Measurements from ENCODE around the gene KRT23. TPM values are rescaled to one million over a fixed set of nuclear protein-coding genes. Genes with fewer than 3 reads are reported as not detected.

KRT23 gene
- polyA plus RNA-seq, 6 donors from 2014 or later, result 0.19 TPM; not detected in 5

GRCh38 chr17:40960144-40960543 is 22.7 kb upstream of the KRT23 start:
- H3K4me3 Mint-ChIP-seq, result no peak overlapping the region
- DNase-seq (no peak), ATAC-seq (ENCODE audit: low read depth in 2 of 2) (no peak)
- H3K36me3 Mint-ChIP-seq, result no peaks in the 10 kb centered on the region
- peaks cover 0 to 4% (median 0%) of the 10 kb centered on the region in 7 donors for H3K9me3 Mint-ChIP-seq
- H3K4me1 Mint-ChIP-seq, result peaks cover 4 to 9% (median 5%) of the 10 kb centered on the region in 3 donors
- H3K27me3 Mint-ChIP-seq, result peaks cover 14 to 33% (median 31%) of the 10 kb centered on the region in 3 donors
- H3K27ac Mint-ChIP-seq, result peak overlapping the region in 1 of 6 donors; percentile 24

DNA sequence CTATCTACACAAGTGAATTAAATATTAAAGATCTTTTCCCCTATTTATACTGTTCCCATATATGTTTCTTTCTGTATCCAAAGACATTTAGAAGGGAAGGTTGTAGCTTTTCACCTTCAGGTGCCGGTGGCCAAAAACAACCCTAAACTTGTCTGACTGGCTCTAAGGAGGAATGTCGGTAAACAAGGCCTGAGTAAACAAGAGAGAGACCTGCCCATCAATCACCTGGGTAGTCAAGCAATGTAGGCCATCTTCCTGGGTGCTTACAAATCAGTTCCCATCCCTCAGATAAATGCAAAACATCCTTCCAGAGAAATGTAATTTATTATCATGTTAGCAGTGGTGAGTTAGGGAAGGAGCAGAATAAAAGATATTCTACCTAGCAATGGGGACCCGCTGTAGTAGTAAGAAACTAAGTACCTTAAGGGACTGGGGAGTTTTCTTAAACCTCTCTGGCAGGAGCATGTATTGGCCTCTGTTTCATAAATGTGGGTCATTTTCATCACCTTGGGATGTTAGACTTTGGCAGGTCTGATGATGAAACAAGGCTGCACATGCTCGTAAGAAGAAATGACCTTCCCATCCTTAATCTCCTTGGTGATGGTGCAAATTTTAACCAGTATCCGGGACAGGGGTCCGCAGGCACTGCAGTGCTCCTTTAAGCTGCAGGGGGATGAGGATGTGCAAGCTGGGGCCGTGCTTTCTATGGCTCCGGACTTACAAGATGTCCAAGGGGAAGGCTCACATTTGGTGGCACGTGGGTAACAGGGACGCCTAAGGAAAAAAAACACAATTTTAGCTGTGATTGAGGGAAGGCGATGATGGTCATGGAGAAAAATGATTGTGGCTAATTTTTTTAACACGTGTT is 20.9 kb upstream of the KRT23 start:
- H3K9me3 Mint-ChIP-seq, result peaks cover 0 to 3% (median 0%) of the 10 kb centered on the region in 7 donors
- no peak overlapping the region for H3K27ac Mint-ChIP-seq
- peaks cover 23 to 50% (median 41%) of the 10 kb centered on the region in 3 donors for H3K27me3 Mint-ChIP-seq
- H3K36me3 Mint-ChIP-seq, result no peaks in the 10 kb centered on the region
- DNase-seq, result no peak
- H3K4me3 Mint-ChIP-seq, result no peak overlapping the region
- no peak for ATAC-seq (ENCODE audit: low read depth in 2 of 2)
- peaks cover 4 to 5% (median 5%) of the 10 kb centered on the region in 3 donors for H3K4me1 Mint-ChIP-seq

- Mint-ChIP-seq H3K4me3 (no peak overlapping the region), H3K36me3 (no peaks in the 10 kb centered on the region), H3K9me3 (no peaks in the 10 kb centered on the region), H3K27me3 (peaks cover 18 to 58% (median 58%) of the 10 kb centered on the region in 3 donors), H3K4me1 (peaks cover under 1 to 5% (median 1%) of the 10 kb centered on the region in 3 donors), H3K27ac (peak overlapping the region in 1 of 6 donors; percentile 62)
- ATAC-seq (ENCODE audit: low read depth in 2 of 2), result no peak
- no peak for DNase-seq
These were observed 19.2 kb upstream of the KRT23 start for GRCh38 chr17:40956401-40957254.

- Mint-ChIP-seq H3K9me3 (no peaks in the 10 kb centered on the region), H3K4me1 (peaks cover 0 to 4% (median 0%) of the 10 kb centered on the region in 3 donors), H3K4me3 (no peak overlapping the region), H3K27ac (no peak overlapping the region), H3K27me3 (peaks cover 26 to 73% (median 73%) of the 10 kb centered on the region in 3 donors), H3K36me3 (no peaks in the 10 kb centered on the region)
- DNase-seq (no peak), ATAC-seq (ENCODE audit: low read depth in 2 of 2) (no peak)
These were observed 16.4 kb upstream of the KRT23 start for GRCh38 chr17:40953881-40954280.

GRCh38 chr17:40952661-40953060 is 15.2 kb upstream of the KRT23 start:
- no peaks in the 10 kb centered on the region for H3K36me3 Mint-ChIP-seq
- peaks cover 0 to 7% (median 0%) of the 10 kb centered on the region in 3 donors for H3K4me1 Mint-ChIP-seq

DNA sequence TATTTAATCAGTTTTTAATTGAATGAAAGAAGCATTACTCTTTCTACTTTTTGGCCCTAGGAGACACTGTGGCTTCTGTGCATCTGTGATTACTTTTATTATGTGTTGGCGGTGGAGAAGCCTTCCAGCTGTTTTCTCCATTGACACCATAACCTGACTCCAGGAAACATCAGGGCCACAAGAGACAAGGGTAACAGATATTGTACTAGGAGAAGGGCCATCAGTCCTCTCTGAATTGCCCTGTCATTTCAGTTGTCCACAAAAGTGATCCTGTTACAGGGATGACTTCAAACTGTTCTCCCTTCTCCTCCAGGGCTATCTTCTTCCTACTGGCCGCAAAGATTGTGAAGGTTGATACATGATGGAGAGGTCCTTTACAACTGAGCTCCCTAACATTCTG is 14.7 kb upstream of the KRT23 start:
- ATAC-seq (ENCODE audit: low read depth in 2 of 2) (no peak), DNase-seq (no peak)
- Mint-ChIP-seq H3K4me3 (no peak overlapping the region), H3K4me1 (peaks cover 0 to 7% (median 0%) of the 10 kb centered on the region in 3 donors), H3K9me3 (no peaks in the 10 kb centered on the region), H3K27me3 (peaks cover 23 to 83% (median 79%) of the 10 kb centered on the region in 3 donors), H3K36me3 (no peaks in the 10 kb centered on the region), H3K27ac (no peak overlapping the region)

More at GRCh38 chr17:40952661-40953060, 15.2 kb upstream of the KRT23 start:
- DNase-seq, result no peak
- no peak for ATAC-seq (ENCODE audit: low read depth in 2 of 2)
- H3K27me3 Mint-ChIP-seq, result peaks cover 20 to 79% (median 76%) of the 10 kb centered on the region in 3 donors
- no peaks in the 10 kb centered on the region for H3K9me3 Mint-ChIP-seq
- no peak overlapping the region for H3K27ac Mint-ChIP-seq
- no peak overlapping the region for H3K4me3 Mint-ChIP-seq

DNA sequence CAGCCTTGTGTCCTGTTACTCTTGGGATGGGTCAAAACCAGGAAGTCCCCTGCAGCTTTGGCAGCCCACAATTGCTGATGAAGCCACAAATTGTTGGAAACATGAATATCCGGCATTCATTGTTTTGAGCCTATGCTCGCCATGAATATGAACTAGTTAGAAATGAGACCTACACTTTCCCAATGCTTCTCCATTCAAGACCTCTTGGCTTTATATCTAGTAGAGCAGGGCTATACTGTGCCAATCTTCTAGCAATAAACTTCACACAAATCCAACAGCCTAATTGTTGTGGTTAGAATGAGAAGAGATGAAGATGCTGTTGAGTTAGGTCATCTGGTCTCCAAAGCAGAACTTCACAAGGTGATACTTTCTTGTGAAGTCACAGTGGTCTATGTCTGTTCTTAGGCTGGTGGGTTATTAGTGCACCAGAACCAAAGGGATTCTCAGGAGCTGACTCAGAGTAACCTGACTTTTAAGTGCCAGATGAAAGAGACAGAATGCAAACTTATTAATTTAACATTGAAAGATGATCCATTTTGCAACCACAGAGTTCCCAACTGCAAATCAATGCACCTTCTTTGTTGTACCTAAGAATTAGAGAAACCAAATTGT is 13.7 kb upstream of the KRT23 start:
- Mint-ChIP-seq H3K27me3 (peaks cover 32 to 89% (median 87%) of the 10 kb centered on the region in 3 donors), H3K27ac (no peak overlapping the region), H3K9me3 (no peaks in the 10 kb centered on the region), H3K36me3 (no peaks in the 10 kb centered on the region), H3K4me3 (no peak overlapping the region), H3K4me1 (peaks cover 0 to 7% (median 0%) of the 10 kb centered on the region in 3 donors)
- ATAC-seq (ENCODE audit: low read depth in 2 of 2) (no peak), DNase-seq (no peak)

- ATAC-seq (ENCODE audit: low read depth in 2 of 2) (no peak), DNase-seq (no peak)
- no peak overlapping the region for H3K27ac Mint-ChIP-seq
- H3K9me3 Mint-ChIP-seq, result no peaks in the 10 kb centered on the region
- peaks cover 0 to 7% (median 0%) of the 10 kb centered on the region in 3 donors for H3K4me1 Mint-ChIP-seq
- peaks cover 39 to 91% (median 87%) of the 10 kb centered on the region in 3 donors for H3K27me3 Mint-ChIP-seq
- no peaks in the 10 kb centered on the region for H3K36me3 Mint-ChIP-seq
- no peak overlapping the region for H3K4me3 Mint-ChIP-seq
These were observed 12.7 kb upstream of the KRT23 start for GRCh38 chr17:40950176-40950575.

DNA sequence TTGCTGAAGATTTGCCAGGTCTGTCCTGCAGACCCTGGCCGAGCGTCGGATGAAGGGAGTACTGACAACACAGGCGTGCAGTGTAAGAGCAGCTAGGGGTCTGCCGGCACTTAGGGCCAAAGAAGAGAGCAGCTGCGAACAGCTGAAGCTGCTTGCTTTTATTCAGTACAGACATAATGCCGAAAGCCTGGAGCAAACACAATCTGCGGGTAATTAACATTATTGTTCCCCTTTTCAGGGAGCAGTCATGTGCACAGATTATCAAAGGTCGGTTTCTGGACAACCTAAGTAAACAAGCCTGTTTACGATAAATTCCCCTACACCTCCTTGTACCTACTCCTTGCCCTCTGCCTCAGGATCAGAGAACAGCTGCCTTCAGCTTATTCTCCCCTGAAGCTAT is 12.0 kb upstream of the KRT23 start:
- DNase-seq (no peak), ATAC-seq (ENCODE audit: low read depth in 2 of 2) (no peak)
- Mint-ChIP-seq H3K36me3 (peaks cover 5 to 7% of the 10 kb centered on the region in 2 donors), H3K4me3 (peak overlapping the region in 1 of 8 donors; percentile 25), H3K4me1 (peaks cover 0 to 7% (median 0%) of the 10 kb centered on the region in 3 donors), H3K27ac (no peak overlapping the region), H3K27me3 (peaks cover 36 to 91% (median 87%) of the 10 kb centered on the region in 3 donors), H3K9me3 (no peaks in the 10 kb centered on the region)

GRCh38 chr17:40947929-40948328 is 10.5 kb upstream of the KRT23 start:
- DNase-seq (no peak), ATAC-seq (ENCODE audit: low read depth in 2 of 2) (no peak)
- Mint-ChIP-seq H3K27ac (no peak overlapping the region), H3K27me3 (peaks cover 40 to 91% (median 79%) of the 10 kb centered on the region in 3 donors), H3K4me1 (peaks cover 0 to 7% (median 0%) of the 10 kb centered on the region in 3 donors), H3K4me3 (no peak overlapping the region), H3K9me3 (no peaks in the 10 kb centered on the region), H3K36me3 (peaks cover 5 to 8% of the 10 kb centered on the region in 2 donors)

GRCh38 chr17:40945414-40945813 is 8.0 kb upstream of the KRT23 start:
- DNase-seq (no peak), ATAC-seq (ENCODE audit: low read depth in 2 of 2) (no peak)
- Mint-ChIP-seq H3K4me3 (no peak overlapping the region), H3K4me1 (peaks cover 0 to 7% (median 7%) of the 10 kb centered on the region in 3 donors), H3K27ac (no peak overlapping the region), H3K9me3 (peaks cover 0 to 7% (median 0%) of the 10 kb centered on the region in 7 donors), H3K27me3 (peaks cover 40 to 74% (median 72%) of the 10 kb centered on the region in 3 donors), H3K36me3 (peaks cover 5 to 16% of the 10 kb centered on the region in 2 donors)

GRCh38 chr17:40944531-40944930 is 7.1 kb upstream of the KRT23 start:
- H3K36me3 Mint-ChIP-seq, result peaks cover 5 to 16% of the 10 kb centered on the region in 2 donors
- peaks cover 36 to 67% (median 63%) of the 10 kb centered on the region in 3 donors for H3K27me3 Mint-ChIP-seq
- H3K4me3 Mint-ChIP-seq, result no peak overlapping the region
- ATAC-seq (ENCODE audit: low read depth in 2 of 2) (no peak), DNase-seq (no peak)
- H3K27ac Mint-ChIP-seq, result no peak overlapping the region
- peaks cover 0 to 7% (median 0%) of the 10 kb centered on the region in 7 donors for H3K9me3 Mint-ChIP-seq
- H3K4me1 Mint-ChIP-seq, result peaks cover 0 to 7% (median 7%) of the 10 kb centered on the region in 3 donors

DNA sequence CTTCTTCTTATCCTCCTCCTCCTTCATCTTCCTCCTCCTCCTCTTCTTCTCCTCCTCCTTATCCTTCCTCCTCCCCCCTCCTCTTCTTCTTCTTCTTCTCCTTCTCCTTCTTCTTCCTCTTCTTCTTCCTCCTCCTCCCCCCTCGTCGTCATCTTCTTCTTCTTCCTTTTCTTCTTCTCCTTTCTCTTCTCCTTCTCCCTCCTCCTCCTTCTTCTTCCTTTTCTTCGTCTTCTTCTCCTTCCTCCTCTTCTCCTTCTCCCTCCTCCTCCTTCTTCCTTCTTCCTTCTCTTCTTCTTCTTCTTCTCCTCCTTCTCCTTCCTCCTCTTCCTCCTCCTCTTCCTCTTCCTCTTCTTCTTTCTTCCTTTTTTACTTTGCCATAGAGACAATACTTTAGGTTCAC is 5.1 kb upstream of the KRT23 start:
- H3K36me3 Mint-ChIP-seq, result peaks cover 5 to 16% of the 10 kb centered on the region in 2 donors
- no peak for DNase-seq
- ATAC-seq (ENCODE audit: low read depth in 2 of 2), result no peak
- H3K27me3 Mint-ChIP-seq, result peaks cover 29 to 63% (median 54%) of the 10 kb centered on the region in 3 donors
- peak overlapping the region in 2 of 6 donors; percentile 76 to 96 for H3K27ac Mint-ChIP-seq
- H3K4me3 Mint-ChIP-seq, result no peak overlapping the region
- H3K9me3 Mint-ChIP-seq, result peaks cover 0 to 7% (median 0%) of the 10 kb centered on the region in 7 donors
- H3K4me1 Mint-ChIP-seq, result peaks cover 0 to 7% (median 0%) of the 10 kb centered on the region in 3 donors
